HEK293 (cell line): ENCODE results near the gene LY6G6D.
A peak's percentile ranks its signal among the peaks of the same experiment; 100 is the strongest.

ENCODE experiments used
- ATF2 ChIP-seq: fragments of 450-650 bp; formaldehyde crosslinking; IDR thresholded peaks from 2 replicates; pipeline ENCODE4 v1.5.1; 2016; ENCODE audit warnings: missing biosample characterization, missing genetic modification characterization, low read depth
- ELK4 ChIP-seq: IDR thresholded peaks from 2 replicates; pipeline ENCODE4 v1.6.1; 2011; ENCODE audit warnings: mild to moderate bottlenecking, low read depth, low read length, borderline replicate concordance
- GLI2 ChIP-seq: fragments of 450-650 bp; formaldehyde crosslinking; IDR thresholded peaks from 2 replicates; pipeline ENCODE4; 2017; ENCODE audit warnings: missing biosample characterization, missing genetic modification characterization, low read depth, borderline replicate concordance
- OSR2 ChIP-seq: fragments of 450-650 bp; formaldehyde crosslinking; IDR thresholded peaks from 2 replicates; pipeline ENCODE4 v1.5.1; 2016; ENCODE audit warnings: missing biosample characterization, missing genetic modification characterization
- PRDM10 ChIP-seq: fragments of 450-650 bp; formaldehyde crosslinking; IDR thresholded peaks from 2 replicates; pipeline ENCODE4 v1.5.1; 2016; ENCODE audit warnings: missing biosample characterization, missing genetic modification characterization
- PRDM2 ChIP-seq: fragments of 450-650 bp; formaldehyde crosslinking; IDR thresholded peaks from 2 replicates; pipeline ENCODE4 v1.5.1; 2016; ENCODE audit warnings: missing biosample characterization, missing genetic modification characterization, borderline replicate concordance
- ZBTB1 ChIP-seq: fragments of 450-650 bp; formaldehyde crosslinking; IDR thresholded peaks from 2 replicates; pipeline ENCODE4 v1.5.1; 2016; ENCODE audit warnings: missing biosample characterization, missing genetic modification characterization
- ZBTB17 ChIP-seq: fragments of 450-650 bp; formaldehyde crosslinking; IDR thresholded peaks from 2 replicates; pipeline ENCODE4 v1.5.1; 2016; ENCODE audit warnings: missing biosample characterization, missing genetic modification characterization
- ZBTB6 ChIP-seq: fragments of 450-650 bp; formaldehyde crosslinking; IDR thresholded peaks from 2 replicates; pipeline ENCODE4 v1.5.1; 2017; ENCODE audit warnings: missing biosample characterization, missing genetic modification characterization
- ZNF19 ChIP-seq: fragments of 450-650 bp; formaldehyde crosslinking; IDR thresholded peaks from 2 replicates; pipeline ENCODE4; 2016; ENCODE audit warnings: missing biosample characterization, missing genetic modification characterization, low read depth
- ZNF221 ChIP-seq: fragments of 450-650 bp; formaldehyde crosslinking; IDR thresholded peaks from 2 replicates; pipeline ENCODE4 v1.5.1; 2017; ENCODE audit warnings: missing biosample characterization, missing genetic modification characterization, borderline replicate concordance
- ZNF280D ChIP-seq: fragments of 450-650 bp; formaldehyde crosslinking; IDR thresholded peaks from 2 replicates; pipeline ENCODE4 v1.5.1; 2016; ENCODE audit warnings: missing biosample characterization, missing genetic modification characterization
- ZNF48 ChIP-seq: fragments of 450-650 bp; formaldehyde crosslinking; IDR thresholded peaks from 2 replicates; pipeline ENCODE4 v1.5.1; 2016; ENCODE audit warnings: missing biosample characterization, missing genetic modification characterization
- ZNF488 ChIP-seq: fragments of 450-650 bp; formaldehyde crosslinking; IDR thresholded peaks from 2 replicates; pipeline ENCODE4 v1.5.1; 2016; ENCODE audit warnings: missing biosample characterization, missing genetic modification characterization
- ZNF585B ChIP-seq: fragments of 450-650 bp; formaldehyde crosslinking; IDR thresholded peaks from 2 replicates; pipeline ENCODE4 v1.5.1; 2016; ENCODE audit warnings: missing biosample characterization, missing genetic modification characterization
- ZNF645 ChIP-seq: fragments of 450-650 bp; formaldehyde crosslinking; IDR thresholded peaks from 2 replicates; pipeline ENCODE4; 2016; ENCODE audit warnings: missing biosample characterization, missing genetic modification characterization
- ZNF677 ChIP-seq: fragments of 450-650 bp; IDR thresholded peaks from 2 replicates; pipeline ENCODE4 v1.5.0; 2018; ENCODE audit warnings: missing biosample characterization, mild to moderate bottlenecking, missing genetic modification characterization, moderate library complexity
- ZNF707 ChIP-seq: fragments of 450-650 bp; formaldehyde crosslinking; IDR thresholded peaks from 2 replicates; pipeline ENCODE4 v1.5.1; 2016; ENCODE audit warnings: missing biosample characterization, missing genetic modification characterization
- ZNF777 ChIP-seq: fragments of 450-650 bp; formaldehyde crosslinking; IDR thresholded peaks from 2 replicates; pipeline ENCODE4 v1.5.1; 2017; ENCODE audit warnings: missing biosample characterization, missing genetic modification characterization, borderline replicate concordance

The LY6G6D gene

GRCh38 chr6:31729979-31730630 is 15.0 kb downstream of the LY6G6D start (continued):
- TF ChIP-seq ZNF777 (no peak; the same call in 1 of the 2 replicates), ZNF488 (tag by site-specific recombination) (no peak), ZBTB6 (tag by site-specific recombination) (0 out of 2 replicates have a peak, but pooled peaks have one; percentile 7), GLI2 (tag by site-specific recombination) (no peak), ZNF280D (no peak), OSR2 (tag by site-specific recombination) (no peak), ZNF677 (tag by site-specific recombination) (no peak), ZNF707 (tag by site-specific recombination) (no peak), ATF2 (tag by site-specific recombination) (no peak), ZBTB1 (no peak), ZBTB17 (tag by site-specific recombination) (no peak), ZNF221 (no peak), PRDM10 (tag by site-specific recombination) (peak; percentile 98), ZNF585B (no peak), PRDM2 (no peak), ZNF19 (tag by site-specific recombination) (no peak), ELK4 (no peak), ZNF48 (no peak), ZNF645 (tag by site-specific recombination) (no peak)
